HepG2 (cell line): ENCODE data around the gene ZBTB21. TPM values are rescaled to one million over a fixed set of nuclear protein-coding genes. Genes with fewer than 3 reads are reported as not detected.

Experiments
- ARNT2 ChIP-seq: sonication (generic); formaldehyde crosslinking; IDR thresholded peaks from 2 replicates; pipeline ENCODE4 v1.8.0; 2022; ENCODE audit warnings: mild to moderate bottlenecking, low read depth, missing genetic modification reagents, moderate library complexity
- BORCS8-MEF2B ChIP-seq: sonication (generic); formaldehyde crosslinking; IDR thresholded peaks from 2 replicates; pipeline ENCODE4 v1.8.0; 2022; ENCODE audit warnings: mild to moderate bottlenecking, missing genetic modification reagents
- CCDC6 ChIP-seq: sonication (generic); formaldehyde crosslinking; IDR thresholded peaks from 2 replicates; pipeline ENCODE4 v1.8.1; 2022; ENCODE audit warnings: mild to moderate bottlenecking, missing genetic modification reagents, moderate library complexity
- HOXA3 ChIP-seq: sonication (generic); formaldehyde crosslinking; IDR thresholded peaks from 2 replicates; pipeline ENCODE4 v1.5.0; 2020; ENCODE audit warnings: missing genetic modification reagents
- MED13 ChIP-seq: sonication (generic); formaldehyde crosslinking; IDR thresholded peaks from 2 replicates; pipeline ENCODE4 v1.5.0; 2020; ENCODE audit warnings: missing genetic modification reagents
- NCOA1 ChIP-seq: sonication (generic); formaldehyde crosslinking; IDR thresholded peaks from 2 replicates; pipeline ENCODE4 v1.9.0; 2021; ENCODE audit warnings: missing genetic modification reagents
- NR2C2 ChIP-seq: sonication (generic); formaldehyde crosslinking; IDR thresholded peaks from 2 replicates; pipeline ENCODE4 v1.4.0; 2020; ENCODE audit warnings: missing genetic modification reagents, mild to moderate bottlenecking, moderate library complexity, borderline replicate concordance
- RAD51 ChIP-seq: fragments of 450-650 bp; IDR thresholded peaks from 2 replicates; pipeline ENCODE4 v1.6.1; 2016; ENCODE audit warnings: borderline replicate concordance
- ZBTB1 ChIP-seq: sonication (generic); formaldehyde crosslinking; IDR thresholded peaks from 2 replicates; pipeline ENCODE4 v1.4.0; 2020; ENCODE audit warnings: missing genetic modification reagents, borderline replicate concordance
- ZNF251 ChIP-seq: sonication (generic); formaldehyde crosslinking; IDR thresholded peaks from 2 replicates; pipeline ENCODE4 v1.9.0; 2021; ENCODE audit warnings: mild to moderate bottlenecking, missing genetic modification reagents
- ZNF563 ChIP-seq: sonication (generic); formaldehyde crosslinking; IDR thresholded peaks from 2 replicates; pipeline ENCODE4 v1.8.0; 2022; ENCODE audit warnings: mild to moderate bottlenecking, moderate library complexity, missing genetic modification reagents
- ZNF598 ChIP-seq: sonication (generic); formaldehyde crosslinking; IDR thresholded peaks from 2 replicates; pipeline ENCODE4 v1.5.1; 2020; ENCODE audit warnings: mild to moderate bottlenecking, missing genetic modification reagents, borderline replicate concordance
- ZNF670 ChIP-seq: sonication (generic); formaldehyde crosslinking; IDR thresholded peaks from 2 replicates; pipeline ENCODE4 v1.8.0; 2022; ENCODE audit warnings: mild to moderate bottlenecking, missing genetic modification reagents, borderline replicate concordance
- ZNF761 ChIP-seq: sonication (generic); formaldehyde crosslinking; conservative IDR thresholded peaks from 2 replicates; pipeline ENCODE4 v1.4.0; 2020; ENCODE audit warnings: mild to moderate bottlenecking, missing genetic modification reagents
- ZNF879 ChIP-seq: sonication (generic); formaldehyde crosslinking; IDR thresholded peaks from 2 replicates; pipeline ENCODE4 v1.8.1; 2023; ENCODE audit warnings: missing genetic modification reagents
- ZSCAN9 ChIP-seq: IDR thresholded peaks from 2 replicates; pipeline ENCODE4 v1.6.1; 2016; ENCODE audit warnings: borderline replicate concordance
- polyA plus RNA-seq, 8 experiments: library from polyadenylated mRNA; depleted of rRNA in 3 of 8; stranded (reverse) in 7 of 8; unstranded in 1 of 8; fragments of >200 nt; fragmentation: Illumina TruSeq in 4 of 8; extraction: Trizol in 4 of 8; gene quantifications; 2 replicates each; pipeline versions ENCODE4 v1.2.1 to v1.2.3, GENCODE V29; 2011 to 2016; ENCODE audit warnings: low read depth in 4 of 8, missing spikeins in 1 of 8, mixed read lengths in 1 of 8; ENCODE audit not compliant: insufficient read depth in 1 of 8
- total RNA-seq, 5 experiments: library from RNA; depleted of rRNA; stranded (reverse); fragments of >200 nt; fragmentation: Illumina TruSeq; extraction: Trizol; gene quantifications; 2 replicates each; pipeline ENCODE4 v1.2.3, GENCODE V29; 2016; ENCODE audit warnings: low read depth in 1 of 5
- TF ChIP-seq, protein P1 (sequence below): sonication (generic); formaldehyde crosslinking; IDR thresholded peaks from 2 replicates; pipeline ENCODE4 v1.8.0; 2023; ENCODE audit warnings: mild to moderate bottlenecking, missing genetic modification reagents
- TF ChIP-seq, protein P2 (sequence below): sonication (generic); formaldehyde crosslinking; IDR thresholded peaks from 2 replicates; pipeline ENCODE4 v1.9.0; 2022; ENCODE audit warnings: missing genetic modification reagents, mild to moderate bottlenecking, borderline replicate concordance
- TF ChIP-seq, protein P3 (sequence below): fragments of 450-650 bp; IDR thresholded peaks from 2 replicates; pipeline ENCODE4 v1.6.1; 2017; ENCODE audit warnings: mild to moderate bottlenecking
- TF ChIP-seq, protein P4 (sequence below): sonication (generic); formaldehyde crosslinking; IDR thresholded peaks from 2 replicates; pipeline ENCODE4 v1.4.0; 2020; ENCODE audit warnings: missing genetic modification reagents, mild to moderate bottlenecking, borderline replicate concordance

ZBTB21 gene
- total and polyA plus RNA-seq, 2 of the 13 experiments (the other 11 are each of a cell fraction or from before 2014, with no cell fraction given) = 4.5 to 6.1 TPM

DNA sequence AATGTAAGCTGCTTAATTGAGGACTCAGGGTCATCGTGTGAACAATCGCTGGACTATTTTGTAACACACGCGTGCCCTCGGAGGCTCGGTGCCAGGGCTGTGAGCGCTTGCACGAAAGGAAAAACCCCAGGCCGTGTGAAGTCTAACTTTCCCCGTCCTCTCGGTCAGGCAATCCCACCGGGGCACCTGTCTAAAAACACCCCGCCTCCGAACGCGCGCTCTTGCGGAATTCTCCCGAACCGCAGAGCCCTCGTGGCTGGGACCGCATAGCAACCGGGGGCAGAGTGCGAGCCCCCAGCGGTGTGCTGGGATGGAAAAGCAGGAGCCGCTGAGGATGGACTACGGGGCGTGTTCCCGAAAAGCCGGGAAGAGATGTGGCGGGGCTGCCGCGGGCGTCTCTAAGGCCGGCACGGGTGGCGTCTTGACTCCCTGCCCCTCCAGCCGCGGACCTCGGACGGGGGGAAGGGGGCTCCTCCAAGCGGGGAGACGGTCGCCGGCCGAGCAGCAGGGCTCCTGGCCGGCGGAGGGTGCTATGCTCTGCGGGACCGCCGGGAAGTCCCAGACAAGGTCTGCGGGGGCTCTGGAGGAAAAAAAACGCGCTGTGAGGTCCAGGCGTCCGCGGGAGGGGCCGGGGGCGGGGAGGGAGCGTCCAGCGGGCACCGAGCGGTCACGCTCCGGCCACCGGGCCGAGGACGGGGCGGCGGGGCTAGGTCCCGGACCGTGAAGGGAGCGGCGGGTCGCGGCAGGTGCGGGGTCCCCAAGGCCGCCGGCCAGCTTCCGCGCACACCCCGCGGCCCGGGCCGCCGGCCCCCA is 936 bp downstream of the ZBTB21 start (continued):
- no peak for TF ChIP-seq CCDC6 (CRISPR knock-in tag)
- peak; percentile 39; the same call in 1 of the 2 replicates for TF ChIP-seq NR2C2
- peak; percentile 58; the same call in 1 of the 2 replicates for TF ChIP-seq ZNF598 (CRISPR knock-in tag)
- TF ChIP-seq NCOA1 (CRISPR knock-in tag) = no peak
- TF ChIP-seq, protein P1, sequence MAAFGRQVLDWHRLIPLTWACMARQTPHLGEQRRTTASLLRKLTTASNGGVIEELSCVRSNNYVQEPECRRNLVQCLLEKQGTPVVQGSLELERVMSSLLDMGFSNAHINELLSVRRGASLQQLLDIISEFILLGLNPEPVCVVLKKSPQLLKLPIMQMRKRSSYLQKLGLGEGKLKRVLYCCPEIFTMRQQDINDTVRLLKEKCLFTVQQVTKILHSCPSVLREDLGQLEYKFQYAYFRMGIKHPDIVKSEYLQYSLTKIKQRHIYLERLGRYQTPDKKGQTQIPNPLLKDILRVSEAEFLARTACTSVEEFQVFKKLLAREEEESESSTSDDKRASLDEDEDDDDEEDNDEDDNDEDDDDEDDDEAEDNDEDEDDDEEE (CRISPR knock-in tag) = peak; percentile 48; the same call in 1 of the 2 replicates
- TF ChIP-seq ZNF761 (CRISPR knock-in tag) = no peak
- TF ChIP-seq, protein P2, sequence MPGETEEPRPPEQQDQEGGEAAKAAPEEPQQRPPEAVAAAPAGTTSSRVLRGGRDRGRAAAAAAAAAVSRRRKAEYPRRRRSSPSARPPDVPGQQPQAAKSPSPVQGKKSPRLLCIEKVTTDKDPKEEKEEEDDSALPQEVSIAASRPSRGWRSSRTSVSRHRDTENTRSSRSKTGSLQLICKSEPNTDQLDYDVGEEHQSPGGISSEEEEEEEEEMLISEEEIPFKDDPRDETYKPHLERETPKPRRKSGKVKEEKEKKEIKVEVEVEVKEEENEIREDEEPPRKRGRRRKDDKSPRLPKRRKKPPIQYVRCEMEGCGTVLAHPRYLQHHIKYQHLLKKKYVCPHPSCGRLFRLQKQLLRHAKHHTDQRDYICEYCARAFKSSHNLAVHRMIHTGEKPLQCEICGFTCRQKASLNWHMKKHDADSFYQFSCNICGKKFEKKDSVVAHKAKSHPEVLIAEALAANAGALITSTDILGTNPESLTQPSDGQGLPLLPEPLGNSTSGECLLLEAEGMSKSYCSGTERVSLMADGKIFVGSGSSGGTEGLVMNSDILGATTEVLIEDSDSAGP (CRISPR knock-in tag) = peak; percentile 42; the same call in 1 of the 2 replicates
- no peak; the same call in 1 of the 2 replicates for TF ChIP-seq ARNT2
- no peak for TF ChIP-seq BORCS8-MEF2B
- TF ChIP-seq, protein P3, sequence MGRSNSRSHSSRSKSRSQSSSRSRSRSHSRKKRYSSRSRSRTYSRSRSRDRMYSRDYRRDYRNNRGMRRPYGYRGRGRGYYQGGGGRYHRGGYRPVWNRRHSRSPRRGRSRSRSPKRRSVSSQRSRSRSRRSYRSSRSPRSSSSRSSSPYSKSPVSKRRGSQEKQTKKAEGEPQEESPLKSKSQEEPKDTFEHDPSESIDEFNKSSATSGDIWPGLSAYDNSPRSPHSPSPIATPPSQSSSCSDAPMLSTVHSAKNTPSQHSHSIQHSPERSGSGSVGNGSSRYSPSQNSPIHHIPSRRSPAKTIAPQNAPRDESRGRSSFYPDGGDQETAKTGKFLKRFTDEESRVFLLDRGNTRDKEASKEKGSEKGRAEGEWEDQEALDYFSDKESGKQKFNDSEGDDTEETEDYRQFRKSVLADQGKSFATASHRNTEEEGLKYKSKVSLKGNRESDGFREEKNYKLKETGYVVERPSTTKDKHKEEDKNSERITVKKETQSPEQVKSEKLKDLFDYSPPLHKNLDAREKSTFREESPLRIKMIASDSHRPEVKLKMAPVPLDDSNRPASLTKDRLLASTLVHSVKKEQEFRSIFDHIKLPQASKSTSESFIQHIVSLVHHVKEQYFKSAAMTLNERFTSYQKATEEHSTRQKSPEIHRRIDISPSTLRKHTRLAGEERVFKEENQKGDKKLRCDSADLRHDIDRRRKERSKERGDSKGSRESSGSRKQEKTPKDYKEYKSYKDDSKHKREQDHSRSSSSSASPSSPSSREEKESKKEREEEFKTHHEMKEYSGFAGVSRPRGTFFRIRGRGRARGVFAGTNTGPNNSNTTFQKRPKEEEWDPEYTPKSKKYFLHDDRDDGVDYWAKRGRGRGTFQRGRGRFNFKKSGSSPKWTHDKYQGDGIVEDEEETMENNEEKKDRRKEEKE = no peak
- TF ChIP-seq ZNF879 = no peak
- TF ChIP-seq, protein P4, sequence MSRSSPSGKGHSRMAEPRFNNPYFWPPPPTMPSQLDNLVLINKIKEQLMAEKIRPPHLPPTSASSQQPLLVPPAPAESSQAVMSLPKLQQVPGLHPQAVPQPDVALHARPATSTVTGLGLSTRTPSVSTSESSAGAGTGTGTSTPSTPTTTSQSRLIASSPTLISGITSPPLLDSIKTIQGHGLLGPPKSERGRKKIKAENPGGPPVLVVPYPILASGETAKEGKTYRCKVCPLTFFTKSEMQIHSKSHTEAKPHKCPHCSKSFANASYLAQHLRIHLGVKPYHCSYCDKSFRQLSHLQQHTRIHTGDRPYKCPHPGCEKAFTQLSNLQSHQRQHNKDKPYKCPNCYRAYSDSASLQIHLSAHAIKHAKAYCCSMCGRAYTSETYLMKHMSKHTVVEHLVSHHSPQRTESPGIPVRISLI (CRISPR knock-in tag) = no peak
- TF ChIP-seq ZNF670 (CRISPR knock-in tag) = no peak
- TF ChIP-seq ZSCAN9 (CRISPR knock-in tag) = no peak
- TF ChIP-seq MED13 (CRISPR knock-in tag) = no peak
- no peak for TF ChIP-seq HOXA3 (CRISPR knock-in tag)
- TF ChIP-seq ZNF251 = no peak
- TF ChIP-seq ZNF563 (CRISPR knock-in tag) = no peak; the same call in 1 of the 2 replicates
- TF ChIP-seq ZBTB1 (CRISPR knock-in tag) = no peak
- TF ChIP-seq RAD51 = no peak
